ENCODE data around the gene FGF18.

DNA sequence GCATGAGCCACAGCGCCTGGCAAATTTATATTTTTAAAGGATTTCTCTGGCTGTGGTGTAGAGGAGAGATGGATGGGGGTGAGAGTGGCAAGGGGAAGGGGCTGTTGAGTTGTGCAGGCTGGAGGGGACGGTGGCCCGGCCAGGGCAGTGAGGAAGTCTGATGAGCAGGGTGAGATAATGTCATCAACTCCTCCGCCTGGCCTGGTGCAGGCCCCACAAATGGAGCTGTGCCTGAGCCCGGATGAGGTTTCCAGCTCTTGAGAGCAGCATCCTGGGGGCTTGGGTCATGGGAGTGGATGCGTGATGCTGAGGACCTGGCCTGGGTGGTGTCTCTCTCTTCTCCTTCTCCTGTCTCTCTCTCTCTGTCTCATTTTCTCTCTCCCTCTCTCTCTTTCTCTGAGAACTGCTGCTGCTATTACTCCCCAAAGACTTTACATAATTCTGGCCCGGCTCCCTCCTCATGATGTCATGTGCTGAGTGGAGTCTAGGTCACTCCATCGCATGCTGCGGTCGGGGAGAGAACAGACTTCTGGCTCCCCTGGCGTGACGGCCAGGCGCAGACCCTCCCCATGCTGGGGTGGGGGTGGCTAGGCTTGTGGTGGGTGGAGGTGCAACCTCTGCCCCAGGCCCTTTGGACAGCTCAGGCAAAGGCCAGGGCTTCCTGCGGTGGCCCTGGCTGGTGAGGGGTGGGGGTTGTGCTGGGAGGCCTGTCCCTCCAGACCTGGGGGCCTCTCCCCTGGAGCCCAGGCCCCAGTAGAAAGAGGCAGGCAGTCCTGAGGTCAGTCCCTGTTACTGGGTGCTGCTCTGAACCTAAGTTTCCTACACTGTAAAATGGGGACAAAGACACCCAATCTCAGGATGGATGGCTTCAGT, 26.4 kb downstream of the FGF18 start:
- no peak for TF ChIP-seq CTCF (IDR thresholded peaks at IDR 0.05; ENCODE audit: poor library complexity, severe bottlenecking)
- no peak for TF ChIP-seq SMC3 (conservative IDR thresholded peaks at IDR 0.05; ENCODE audit: poor library complexity)
- no peak for TF ChIP-seq POLR2AphosphoS5 (IDR thresholded peaks at IDR 0.05)
- TF ChIP-seq TAF1 (IDR thresholded peaks at IDR 0.05; ENCODE audit: low read depth): no peak
- no peak for TF ChIP-seq RAD21 (conservative IDR thresholded peaks at IDR 0.05)
- TF ChIP-seq EP300 (conservative IDR thresholded peaks at IDR 0.05; ENCODE audit: poor library complexity, severe bottlenecking): no peak

Measured in neural cell (in vitro differentiated cells).